Measurements from ENCODE around the gene CLMP.

GRCh38 chr11:123161376-123162030 is 33.5 kb downstream of the CLMP start:
- no peak for TF ChIP-seq POLR2AphosphoS5 (IDR thresholded peaks at IDR 0.05; ENCODE audit: low read depth, low read length)
- TF ChIP-seq TAF1 (IDR thresholded peaks at IDR 0.05; ENCODE audit: borderline replicate concordance, insufficient read depth, low read length): no peak
- TF ChIP-seq SIN3A (IDR thresholded peaks at IDR 0.05; ENCODE audit: borderline replicate concordance, insufficient read depth, low read length): no peak
- TF ChIP-seq, protein P1, sequence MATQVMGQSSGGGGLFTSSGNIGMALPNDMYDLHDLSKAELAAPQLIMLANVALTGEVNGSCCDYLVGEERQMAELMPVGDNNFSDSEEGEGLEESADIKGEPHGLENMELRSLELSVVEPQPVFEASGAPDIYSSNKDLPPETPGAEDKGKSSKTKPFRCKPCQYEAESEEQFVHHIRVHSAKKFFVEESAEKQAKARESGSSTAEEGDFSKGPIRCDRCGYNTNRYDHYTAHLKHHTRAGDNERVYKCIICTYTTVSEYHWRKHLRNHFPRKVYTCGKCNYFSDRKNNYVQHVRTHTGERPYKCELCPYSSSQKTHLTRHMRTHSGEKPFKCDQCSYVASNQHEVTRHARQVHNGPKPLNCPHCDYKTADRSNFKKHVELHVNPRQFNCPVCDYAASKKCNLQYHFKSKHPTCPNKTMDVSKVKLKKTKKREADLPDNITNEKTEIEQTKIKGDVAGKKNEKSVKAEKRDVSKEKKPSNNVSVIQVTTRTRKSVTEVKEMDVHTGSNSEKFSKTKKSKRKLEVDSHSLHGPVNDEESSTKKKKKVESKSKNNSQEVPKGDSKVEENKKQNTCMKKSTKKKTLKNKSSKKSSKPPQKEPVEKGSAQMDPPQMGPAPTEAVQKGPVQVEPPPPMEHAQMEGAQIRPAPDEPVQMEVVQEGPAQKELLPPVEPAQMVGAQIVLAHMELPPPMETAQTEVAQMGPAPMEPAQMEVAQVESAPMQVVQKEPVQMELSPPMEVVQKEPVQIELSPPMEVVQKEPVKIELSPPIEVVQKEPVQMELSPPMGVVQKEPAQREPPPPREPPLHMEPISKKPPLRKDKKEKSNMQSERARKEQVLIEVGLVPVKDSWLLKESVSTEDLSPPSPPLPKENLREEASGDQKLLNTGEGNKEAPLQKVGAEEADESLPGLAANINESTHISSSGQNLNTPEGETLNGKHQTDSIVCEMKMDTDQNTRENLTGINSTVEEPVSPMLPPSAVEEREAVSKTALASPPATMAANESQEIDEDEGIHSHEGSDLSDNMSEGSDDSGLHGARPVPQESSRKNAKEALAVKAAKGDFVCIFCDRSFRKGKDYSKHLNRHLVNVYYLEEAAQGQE (IDR thresholded peaks at IDR 0.05; ENCODE audit: insufficient read depth in 1 of 2, low read depth in 2 of 2, low read length in 2 of 2): no peak

All from PFSK-1 (cell line).